ENCODE measurements around the gene CLDN9.

Gene CLDN9

DNA sequence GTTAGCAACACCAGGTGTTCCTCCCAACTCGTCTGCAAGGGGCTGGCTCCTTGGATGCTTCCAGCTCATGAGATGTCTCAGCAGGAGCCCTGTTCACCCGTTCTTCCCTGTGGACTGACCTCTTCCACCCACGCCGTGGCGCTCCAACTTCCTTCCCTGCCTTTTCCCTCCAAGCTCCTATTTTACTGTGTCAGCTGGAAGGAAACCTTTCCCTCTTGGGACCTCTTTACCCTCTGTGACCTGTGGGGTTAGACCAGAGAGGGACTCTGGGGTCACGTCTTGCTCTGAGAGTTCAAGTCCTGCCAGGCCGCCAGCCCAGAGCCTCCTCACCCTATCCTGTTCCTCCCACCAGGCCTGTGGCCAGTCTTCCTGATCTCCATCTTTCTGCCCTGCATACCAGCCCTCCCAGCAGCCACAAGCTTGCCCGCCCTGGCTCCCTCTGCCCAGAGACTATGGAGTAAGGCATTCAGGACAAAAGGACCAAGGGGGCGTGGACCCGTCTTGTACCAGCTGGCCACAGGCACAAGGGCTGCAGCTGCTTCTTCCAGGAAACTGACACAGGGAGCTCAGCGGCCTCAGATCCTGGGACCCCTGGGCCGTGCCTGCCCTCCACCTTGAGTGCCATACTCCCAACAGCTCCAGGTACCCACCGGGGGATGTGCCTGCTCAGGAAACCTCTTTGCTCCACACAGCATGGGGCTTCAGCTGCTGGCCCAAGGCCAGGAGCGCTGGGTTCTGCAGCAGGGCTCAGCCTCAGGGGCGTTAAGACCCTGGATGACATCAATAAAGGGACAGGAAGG, 40.5 kb upstream of the CLDN9 start:
- TF ChIP-seq POLR2A (IDR thresholded peaks at IDR 0.05; ENCODE audit: extremely low read depth, insufficient read length) (no peak), MYC (IDR thresholded peaks at IDR 0.05; ENCODE audit: low read depth, low read length) (no peak), CTCF (IDR thresholded peaks at IDR 0.05; ENCODE audit: low read depth, low read length) (no peak)
- TF ChIP-seq, protein P1, sequence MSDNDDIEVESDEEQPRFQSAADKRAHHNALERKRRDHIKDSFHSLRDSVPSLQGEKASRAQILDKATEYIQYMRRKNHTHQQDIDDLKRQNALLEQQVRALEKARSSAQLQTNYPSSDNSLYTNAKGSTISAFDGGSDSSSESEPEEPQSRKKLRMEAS (IDR thresholded peaks at IDR 0.05; ENCODE audit: low read depth, low read length) = no peak
- peak; percentile 32 for DNase-seq (ENCODE audit: low read depth)
- no peak overlapping the region for H3K4me3 ChIP-seq (ENCODE audit: low read depth, low read length)

GRCh38 chr16:2973093-2973492, 39.6 kb upstream of the CLDN9 start:
- TF ChIP-seq CTCF (IDR thresholded peaks at IDR 0.05; ENCODE audit: low read depth, low read length) (no peak), MYC (IDR thresholded peaks at IDR 0.05; ENCODE audit: low read depth, low read length) (no peak), POLR2A (IDR thresholded peaks at IDR 0.05; ENCODE audit: extremely low read depth, insufficient read length) (no peak)
- TF ChIP-seq, protein P1 (IDR thresholded peaks at IDR 0.05; ENCODE audit: low read depth, low read length) = no peak
- H3K4me3 ChIP-seq (ENCODE audit: low read depth, low read length) = no peak overlapping the region

GRCh38 chr16:2973605-2974318, 39.0 kb upstream of the CLDN9 start:
- TF ChIP-seq MYC (IDR thresholded peaks at IDR 0.05; ENCODE audit: low read depth, low read length) (no peak), CTCF (IDR thresholded peaks at IDR 0.05; ENCODE audit: low read depth, low read length) (no peak), POLR2A (IDR thresholded peaks at IDR 0.05; ENCODE audit: extremely low read depth, insufficient read length) (no peak)
- TF ChIP-seq, protein P1 (IDR thresholded peaks at IDR 0.05; ENCODE audit: low read depth, low read length) = no peak
- H3K4me3 ChIP-seq (ENCODE audit: low read depth, low read length) = no peak overlapping the region
- no peak for DNase-seq (ENCODE audit: low read depth)

More at GRCh38 chr16:2973093-2973492, 39.6 kb upstream of the CLDN9 start:
- no peak for DNase-seq (ENCODE audit: low read depth)

DNA sequence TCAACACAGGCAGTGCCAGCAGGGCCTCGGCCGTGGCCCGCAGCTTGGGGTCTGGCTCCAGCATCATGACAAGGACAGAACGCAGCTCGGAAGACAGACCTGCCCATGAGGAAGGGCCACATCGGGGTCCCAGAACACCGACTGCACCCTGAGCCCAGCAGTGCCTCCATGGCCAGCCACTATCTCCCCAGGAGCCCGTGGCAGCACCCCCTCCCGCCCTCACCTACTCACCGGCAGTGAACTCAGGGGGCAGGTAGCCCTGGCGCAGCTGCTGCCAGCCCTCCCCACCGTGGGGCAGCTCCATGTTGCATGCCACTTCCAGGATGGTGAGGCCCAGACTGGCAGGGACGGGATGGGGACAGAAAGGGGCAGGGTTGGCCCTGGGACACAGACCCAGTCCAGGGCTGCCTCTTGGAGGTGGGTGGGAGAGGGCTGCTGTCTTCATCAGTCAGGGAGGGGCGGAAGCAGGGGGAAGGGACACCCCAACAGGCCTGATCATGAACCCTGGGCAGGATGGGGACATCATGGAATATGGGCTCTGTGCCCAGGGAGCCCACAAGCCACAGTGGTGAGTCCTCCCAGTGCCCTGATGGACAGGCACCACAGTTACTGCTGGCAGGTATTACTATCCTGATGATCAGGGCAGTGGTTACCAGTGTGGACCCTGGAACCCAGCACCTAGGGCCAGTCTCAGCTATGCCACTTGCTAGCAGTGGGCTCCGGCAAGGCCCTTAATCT, 38.2 kb upstream of the CLDN9 start:
- no peak for TF ChIP-seq POLR2A (IDR thresholded peaks at IDR 0.05; ENCODE audit: extremely low read depth, insufficient read length)
- TF ChIP-seq, protein P1 (IDR thresholded peaks at IDR 0.05; ENCODE audit: low read depth, low read length) = no peak
- TF ChIP-seq MYC (IDR thresholded peaks at IDR 0.05; ENCODE audit: low read depth, low read length) = no peak
- TF ChIP-seq CTCF (IDR thresholded peaks at IDR 0.05; ENCODE audit: low read depth, low read length) = no peak
- DNase-seq (ENCODE audit: low read depth) = no peak
- H3K4me3 ChIP-seq (ENCODE audit: low read depth, low read length) = no peak overlapping the region

DNA sequence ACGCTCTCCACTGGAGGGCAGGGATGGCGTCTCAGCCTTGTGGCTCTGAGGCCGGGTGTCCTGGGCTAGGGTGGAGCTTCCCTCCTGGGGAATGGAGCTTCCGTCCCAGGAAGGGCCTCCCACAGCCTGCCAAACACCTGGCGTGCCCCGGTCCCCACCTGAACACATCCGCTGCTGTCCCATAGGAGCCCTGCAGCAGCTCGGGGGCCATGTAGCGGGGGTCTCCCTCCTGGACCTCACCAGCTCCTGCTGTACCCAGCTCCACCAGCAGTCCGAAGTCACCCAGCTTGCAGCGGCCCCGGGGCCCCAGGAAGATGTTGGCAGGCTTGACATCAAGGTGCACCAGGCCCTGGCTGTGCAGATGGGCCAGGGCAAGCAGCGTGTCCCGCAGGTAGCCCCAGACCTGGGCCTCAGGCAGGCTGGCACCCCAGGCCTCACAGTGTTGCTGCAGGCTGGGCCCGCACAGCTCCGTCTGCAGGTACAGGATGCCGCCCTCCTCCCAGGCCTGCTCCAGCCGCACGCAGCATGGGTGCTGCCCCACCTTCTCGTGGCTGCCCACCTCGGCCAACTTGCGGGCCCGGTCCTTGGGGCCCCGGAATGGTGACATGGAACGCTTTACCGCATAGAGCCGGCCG, 37.4 kb upstream of the CLDN9 start:
- H3K4me3 ChIP-seq (ENCODE audit: low read depth, low read length) = no peak overlapping the region
- DNase-seq (ENCODE audit: low read depth) = no peak
- TF ChIP-seq, protein P1 (IDR thresholded peaks at IDR 0.05; ENCODE audit: low read depth, low read length) = no peak
- TF ChIP-seq POLR2A (IDR thresholded peaks at IDR 0.05; ENCODE audit: extremely low read depth, insufficient read length) (no peak), CTCF (IDR thresholded peaks at IDR 0.05; ENCODE audit: low read depth, low read length) (no peak), MYC (IDR thresholded peaks at IDR 0.05; ENCODE audit: low read depth, low read length) (no peak)
